Keratinocyte (primary cell): ENCODE data around the gene NHLRC3. TPM values are rescaled to one million over a fixed set of nuclear protein-coding genes. Genes with fewer than 3 reads are reported as not detected.

Source experiments
- DNase-seq: peaks from one replicate; pipeline ENCODE4 v3.0.0-alpha.2; 2011; ENCODE audit warnings: low read depth, missing footprints, low spot score
- FAIRE-seq: peaks from 2 replicates; lab custom pipeline; 2011; peaks lifted over from hg19 to GRCh38; lab: Jason Lieb, UNC
- H2AFZ ChIP-seq: 2 replicates; pipeline ENCODE4 v1.6.0; 2012; ENCODE audit warnings: low read length, control low read depth, inconsistent platforms; ENCODE audit not compliant: control insufficient read depth
- H3K27ac ChIP-seq: 2 replicates; pipeline ENCODE4 v1.5.1; 2011; ENCODE audit warnings: low read length; ENCODE audit not compliant: control insufficient read depth, insufficient read depth
- H3K27me3 ChIP-seq: 3 replicates; pipeline ENCODE4 v1.6.0; 2011; ENCODE audit warnings: low read length; ENCODE audit not compliant: control insufficient read depth, insufficient read depth; ENCODE audit errors: extremely low read depth
- H3K36me3 ChIP-seq, 2 experiments: 2 replicates in 1 of 2; 3 replicates in 1 of 2; pipeline ENCODE4 v1.5.1; 2011; ENCODE audit warnings: low read length in 2 of 2, mild to moderate bottlenecking in 1 of 2; ENCODE audit not compliant: control insufficient read depth in 2 of 2, insufficient read depth in 2 of 2; ENCODE audit errors: extremely low read depth in 1 of 2
- H3K4me1 ChIP-seq: 3 replicates; pipeline ENCODE4 v1.5.1; 2011; ENCODE audit warnings: low read length; ENCODE audit not compliant: control insufficient read depth, insufficient read depth; ENCODE audit errors: extremely low read depth
- H3K4me2 ChIP-seq: 3 replicates; pipeline ENCODE4 v1.6.0; 2011; ENCODE audit warnings: low read depth, low read length; ENCODE audit not compliant: control insufficient read depth, insufficient read depth; ENCODE audit errors: extremely low read depth
- H3K4me3 ChIP-seq, 3 experiments: fragments of 200-600 bp in 1 of 3; sonication (generic) in 1 of 3; 2 replicates in 2 of 3; 3 replicates in 1 of 3; pipeline ENCODE4 v1.5.1; 2011 to 2016; ENCODE audit warnings: low read length in 3 of 3, mild to moderate bottlenecking in 3 of 3, control low read depth in 2 of 3, inconsistent platforms in 1 of 3, low read depth in 1 of 3, mixed read lengths in 1 of 3, mixed run types in 1 of 3, moderate library complexity in 1 of 3; ENCODE audit not compliant: control insufficient read depth in 2 of 3, insufficient read depth in 2 of 3; ENCODE audit errors: extremely low read depth in 1 of 3
- H3K79me2 ChIP-seq: 2 replicates; pipeline ENCODE4 v1.6.0; 2012; ENCODE audit warnings: low read length; ENCODE audit not compliant: control insufficient read depth, insufficient read depth
- H3K9ac ChIP-seq: 3 replicates; pipeline ENCODE4 v1.6.0; 2011; ENCODE audit warnings: low read length; ENCODE audit not compliant: control insufficient read depth, insufficient read depth; ENCODE audit errors: extremely low read depth
- H3K9me1 ChIP-seq: 3 replicates; pipeline ENCODE4 v1.6.0; 2011; ENCODE audit warnings: low read length; ENCODE audit not compliant: control insufficient read depth, insufficient read depth; ENCODE audit errors: extremely low read depth
- H3K9me3 ChIP-seq: 2 replicates; pipeline ENCODE4 v1.5.1; 2012; ENCODE audit warnings: low read depth, low read length; ENCODE audit not compliant: control insufficient read depth
- H4K20me1 ChIP-seq: 3 replicates; pipeline ENCODE4 v1.6.0; 2011; ENCODE audit warnings: low read length; ENCODE audit not compliant: control insufficient read depth, insufficient read depth; ENCODE audit errors: extremely low read depth
- CTCF ChIP-seq, 3 experiments: IDR thresholded peaks in 1 of 3; conservative IDR thresholded peaks in 1 of 3; optimal IDR thresholded peaks in 1 of 3; 2 replicates in 2 of 3; 3 replicates in 1 of 3; pipeline versions ENCODE3 to v1.5.1; 2011; ENCODE audit warnings: low read length in 3 of 3, mild to moderate bottlenecking in 3 of 3, moderate library complexity in 2 of 3, control low read depth in 1 of 3, inconsistent platforms in 1 of 3; ENCODE audit not compliant: insufficient read depth in 2 of 3; ENCODE audit errors: extremely low read depth in 1 of 3
- EZH2 ChIP-seq: IDR thresholded peaks from one replicate; pipeline ENCODE4 v1.6.1; 2012; ENCODE audit warnings: inconsistent platforms, mild to moderate bottlenecking, low read length, moderate library complexity
- dilution Hi-C: fragments of 300-500 bp; cut with MboI; formaldehyde crosslinking; loops from one replicate; pipeline ENCODE4 v1.7.0; 2020; ENCODE audit warnings: low sequenced_read_pairs; ENCODE audit not compliant: extremely low pct_ligation_motif_present
- polyA plus RNA-seq, 5 experiments: library from polyadenylated mRNA; depleted of rRNA in 3 of 5; stranded (reverse) in 3 of 5; stranded (forward) in 1 of 5; unstranded in 1 of 5; fragments of >200 nt; gene quantifications; 1 replicate in 1 of 5; 2 replicates in 3 of 5; 3 replicates in 1 of 5; pipeline versions ENCODE4 v1.2.1 to v1.2.3, GENCODE V29; 2011 to 2012; ENCODE audit warnings: missing spikeins in 2 of 5, low read depth in 1 of 5, low replicate concordance in 1 of 5

The NHLRC3 gene
- polyA plus RNA-seq, 1 donor (not counting 4 experiments of a cell fraction or from before 2014, with no cell fraction given), result 9.6 TPM

GRCh38 chr13:39095500-39095899 is 57.2 kb downstream of the NHLRC3 start:
- Histone ChIP-seq H3K9me3 (no peaks in the 10 kb centered on the region), H3K4me1 (no peaks in the 10 kb centered on the region), H3K9ac (no peak overlapping the region), H4K20me1 (no peaks in the 10 kb centered on the region), H2AFZ (no peak overlapping the region), H3K27me3 (no peaks in the 10 kb centered on the region), H3K4me3 (no peak overlapping the region), H3K9me1 (no peaks in the 10 kb centered on the region), H3K27ac (no peak overlapping the region), H3K36me3 (no peaks in the 10 kb centered on the region), H3K79me2 (no peaks in the 10 kb centered on the region), H3K4me2 (no peak overlapping the region)
- no peak for DNase-seq
- dilution Hi-C loops, result no loop called here
- TF ChIP-seq CTCF (optimal IDR thresholded peaks at IDR 0.05 in 1 of 3, IDR thresholded peaks at IDR 0.05 in 1 of 3, conservative IDR thresholded peaks at IDR 0.05 in 1 of 3; ENCODE audit: extremely low read depth in 1 of 3, insufficient read depth in 2 of 3, low read length in 3 of 3) (no peak), EZH2 (no peak)
- FAIRE-seq, result no peak

GRCh38 chr13:39099231-39099630 is 61.0 kb downstream of the NHLRC3 start:
- H3K4me2 ChIP-seq, result no peak overlapping the region
- no peak overlapping the region for H3K4me3 ChIP-seq
- H3K9me3 ChIP-seq, result no peaks in the 10 kb centered on the region
- H3K9me1 ChIP-seq, result no peaks in the 10 kb centered on the region
- no peak overlapping the region for H3K27ac ChIP-seq
- H3K79me2 ChIP-seq, result no peaks in the 10 kb centered on the region
- DNase-seq, result no peak
- H3K4me1 ChIP-seq, result no peaks in the 10 kb centered on the region
- H3K27me3 ChIP-seq, result no peaks in the 10 kb centered on the region
- TF ChIP-seq CTCF (optimal IDR thresholded peaks at IDR 0.05 in 1 of 3, IDR thresholded peaks at IDR 0.05 in 1 of 3, conservative IDR thresholded peaks at IDR 0.05 in 1 of 3; ENCODE audit: extremely low read depth in 1 of 3, insufficient read depth in 2 of 3, low read length in 3 of 3), result no peak
- no peak for TF ChIP-seq EZH2
- no peak overlapping the region for H3K9ac ChIP-seq
- FAIRE-seq, result no peak
- H4K20me1 ChIP-seq, result no peaks in the 10 kb centered on the region
- dilution Hi-C loops, result no loop called here
- no peaks in the 10 kb centered on the region for H3K36me3 ChIP-seq
- H2AFZ ChIP-seq, result no peak overlapping the region

Other genes starting within 250 kb of the NHLRC3 start
- gene STOML3, start 47.6 kb upstream of the NHLRC3 start, polyA plus RNA-seq, result 0.04 TPM in 1 of 3 replicates, not detected in the others
- 7.0 to 16.9 TPM (median 14.5 TPM) in 3 replicates for gene PROSER1, start 367 bp upstream of the NHLRC3 start, polyA plus RNA-seq